ENCODE measurements around the gene WDR18.
"Not testable (repeated sequence)": the region's sequence is repeated elsewhere in the genome, so short reads cannot be mapped to it uniquely, and the experiment has no call there.

The WDR18 gene

DNA sequence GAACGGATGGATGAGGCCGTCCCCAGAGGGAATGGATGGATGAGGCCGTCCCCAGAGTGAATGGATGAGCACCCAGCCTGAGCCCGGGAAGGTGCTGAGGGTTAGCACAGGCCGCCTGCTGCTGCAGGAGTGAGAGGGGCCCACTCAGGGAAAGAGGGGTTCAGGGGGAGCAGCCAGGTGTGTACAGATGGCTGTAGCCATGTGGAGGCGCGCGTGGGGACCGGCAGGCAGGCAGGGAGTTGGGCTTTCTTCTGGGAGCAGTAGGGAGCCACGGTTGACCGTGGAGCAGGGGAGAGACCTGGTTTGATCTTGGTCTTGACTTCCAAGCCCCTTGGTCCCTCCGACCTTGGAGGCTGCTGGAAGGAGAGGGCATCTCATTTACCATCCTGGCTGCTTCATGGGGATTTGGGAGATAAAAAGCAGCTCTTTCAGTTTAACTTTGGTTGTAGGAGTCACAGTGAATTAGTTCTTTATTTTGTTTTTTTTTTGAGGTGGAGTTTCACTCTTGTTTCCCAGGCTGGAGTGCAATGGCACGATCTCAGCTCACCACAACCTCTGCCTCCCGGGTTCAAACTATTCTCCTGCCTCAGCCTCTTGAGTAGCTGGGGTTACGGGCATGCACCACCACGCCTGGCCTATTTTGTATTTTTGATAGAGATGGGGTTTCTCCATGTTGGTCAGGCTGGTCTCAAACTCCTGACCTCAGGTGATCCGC is 33.6 kb upstream of the WDR18 start:
- DNase-seq, result no peak

DNA sequence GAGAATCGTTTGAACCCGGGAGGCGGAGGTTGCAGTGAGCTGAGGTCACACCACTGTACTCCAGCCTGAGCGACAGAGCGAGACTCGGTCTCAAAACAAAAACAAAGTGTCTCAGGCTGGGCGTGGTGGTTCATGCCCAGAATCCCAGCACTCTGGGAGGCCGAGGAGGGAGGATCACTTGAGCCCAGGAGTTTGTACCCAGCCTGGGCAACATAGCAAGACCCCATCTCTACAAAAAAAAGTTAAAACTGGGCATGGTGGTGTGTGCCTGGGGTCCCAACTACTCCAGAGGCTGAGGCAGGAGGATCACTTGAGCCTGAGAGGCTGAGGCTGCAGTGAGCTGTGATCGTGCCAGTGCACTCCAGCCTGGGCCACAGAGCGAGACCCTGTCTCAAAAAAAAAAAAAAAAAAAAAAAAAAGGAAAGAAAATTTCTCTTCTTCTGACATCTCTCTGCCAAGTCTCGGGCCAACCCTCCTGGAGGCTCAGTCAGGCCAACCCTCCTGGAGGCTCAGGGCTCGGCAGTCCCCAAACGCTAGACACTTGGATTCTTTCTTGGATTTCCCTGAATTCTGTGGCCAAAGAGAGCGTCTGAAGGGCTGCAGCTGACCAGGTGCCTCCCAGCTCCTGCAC is 32.0 kb upstream of the WDR18 start:
- no peak for DNase-seq

DNA sequence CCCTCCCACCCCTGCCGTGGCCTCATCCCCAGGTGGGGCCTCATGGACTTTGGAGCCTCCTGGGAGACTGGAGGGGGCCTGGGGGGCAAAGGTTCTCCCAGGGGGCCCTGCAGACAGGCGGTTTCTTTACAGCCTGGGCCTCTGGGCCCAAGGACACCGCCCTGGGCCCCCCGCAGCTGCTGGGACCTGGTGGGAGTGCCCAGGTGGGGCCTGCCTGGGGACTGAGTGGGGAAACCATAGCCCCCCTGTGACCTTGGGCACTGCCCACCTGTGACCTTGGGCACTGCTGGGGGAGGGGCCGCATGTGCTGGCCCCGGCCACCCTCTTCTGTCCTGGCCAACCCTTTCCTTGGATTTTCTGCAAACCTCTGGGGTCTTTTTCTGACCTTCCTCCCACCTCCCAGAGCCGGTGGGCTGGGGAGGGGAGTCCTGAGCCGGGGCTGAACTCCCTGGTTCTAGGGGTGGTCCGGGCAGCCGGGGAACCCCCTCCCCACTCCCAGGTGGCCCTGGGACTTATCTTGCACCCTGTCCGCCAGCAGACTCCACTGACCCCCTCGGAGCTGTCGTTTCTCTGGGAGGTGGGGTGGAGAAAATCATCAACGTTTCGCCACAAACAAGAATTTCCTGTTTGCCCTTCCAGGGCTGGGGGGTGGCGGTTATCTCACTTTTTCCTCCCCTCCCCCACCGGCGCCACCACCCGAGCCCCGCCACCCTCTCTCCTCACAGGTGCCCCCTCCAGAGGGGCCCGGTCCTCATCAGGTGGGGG is 31.3 kb upstream of the WDR18 start:
- no peak for DNase-seq

DNA sequence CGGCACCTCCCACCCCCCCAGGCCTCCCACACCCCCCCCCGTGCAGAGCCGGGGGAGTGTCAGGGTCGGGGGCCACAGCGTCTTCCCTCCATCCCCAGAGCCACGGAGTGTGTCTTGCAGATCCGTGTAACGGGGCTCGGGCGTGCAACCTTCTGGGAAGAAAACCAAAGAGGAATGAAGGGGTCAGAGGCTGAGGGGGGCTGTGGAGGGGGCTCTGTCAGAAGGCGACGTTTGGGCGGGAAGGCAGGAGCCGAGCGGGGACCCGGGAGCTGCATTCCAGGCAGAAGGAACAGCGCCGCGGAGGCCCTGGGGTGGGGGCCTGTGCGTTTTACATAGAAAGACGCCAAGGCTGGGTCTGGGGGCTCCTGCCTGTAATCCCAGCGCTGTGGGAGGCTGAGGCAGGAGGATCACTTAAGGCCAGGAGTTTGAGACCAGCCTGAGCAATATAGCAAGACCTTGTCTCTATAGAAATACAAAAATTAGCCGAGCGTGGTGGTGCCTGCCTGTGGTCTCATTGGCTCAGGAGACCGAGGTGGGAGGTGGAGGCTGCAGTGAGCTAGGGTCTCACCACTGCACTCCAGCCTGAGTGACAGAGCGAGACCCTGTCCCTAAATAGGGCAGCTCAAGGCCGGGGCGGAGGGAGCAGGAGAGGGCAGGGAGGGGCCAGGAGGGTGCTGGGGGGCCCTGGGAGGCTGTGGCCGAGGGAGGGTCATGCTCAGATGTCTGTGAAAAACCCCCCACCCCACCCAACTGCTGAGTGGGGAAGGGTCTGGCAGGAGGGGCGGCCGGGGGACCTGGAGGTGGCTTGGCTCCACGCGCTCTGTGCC is 30.5 kb upstream of the WDR18 start:
- DNase-seq, result no peak

DNA sequence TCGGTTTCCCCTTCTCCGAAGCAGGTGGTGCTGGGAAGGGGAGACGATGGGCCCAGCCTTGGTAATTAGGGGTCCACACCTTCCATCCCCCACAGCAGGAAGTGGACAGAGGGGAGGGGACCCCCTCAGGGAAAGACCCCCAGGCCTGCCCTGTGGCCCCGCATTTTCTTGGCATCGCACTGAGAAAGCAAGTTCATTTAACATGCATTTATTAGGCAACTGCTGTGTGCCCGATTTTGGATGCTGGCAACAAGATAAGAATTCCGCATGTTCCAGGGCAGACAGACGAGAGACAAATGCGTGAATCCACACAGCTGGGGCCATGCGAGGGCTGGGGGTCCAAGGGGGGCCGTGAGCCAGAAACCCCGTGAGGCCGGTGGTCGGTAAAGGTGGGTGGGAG is 29.9 kb upstream of the WDR18 start:
- no peak for DNase-seq

DNA sequence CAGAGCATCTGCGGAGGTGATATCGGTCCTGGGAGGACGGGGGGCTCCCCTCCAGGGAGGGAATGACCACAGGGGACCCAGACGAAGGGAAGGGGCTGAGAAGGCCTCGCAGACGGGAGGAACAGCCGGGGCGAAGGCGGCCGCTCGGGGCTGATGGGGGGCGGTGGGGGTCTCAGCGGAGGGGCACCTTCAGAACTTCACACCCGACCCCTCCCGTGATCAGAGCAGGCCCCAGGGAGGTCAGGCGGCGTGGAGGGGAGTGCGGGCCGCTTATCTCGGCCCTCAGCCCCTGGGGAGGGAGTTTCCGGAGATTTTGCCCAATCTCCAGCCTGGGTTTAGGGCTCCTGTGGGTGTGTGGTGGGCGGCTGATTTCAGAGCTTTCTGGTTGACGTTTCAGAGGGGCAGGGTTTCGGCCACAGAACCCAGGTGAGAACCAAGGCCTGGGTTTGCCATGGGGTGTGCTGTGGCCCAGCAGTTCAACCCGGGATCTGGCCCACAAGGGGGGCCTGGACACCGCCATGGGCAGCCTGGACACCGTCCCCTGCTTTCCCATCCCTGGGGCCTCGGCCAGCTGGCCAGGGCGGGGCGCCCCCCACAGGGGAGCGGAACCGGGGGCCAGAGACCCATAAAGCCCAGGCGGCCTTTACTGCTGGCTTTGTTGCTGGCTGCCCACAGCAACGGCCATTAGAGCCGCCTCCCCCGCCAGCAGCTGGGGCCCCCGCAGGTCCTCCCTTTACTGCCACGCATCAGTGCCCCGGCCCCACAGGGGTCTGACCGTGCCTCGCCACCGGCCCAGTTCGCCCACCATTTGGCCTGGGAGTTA is 29.3 kb upstream of the WDR18 start:
- DNase-seq, result no peak

DNA sequence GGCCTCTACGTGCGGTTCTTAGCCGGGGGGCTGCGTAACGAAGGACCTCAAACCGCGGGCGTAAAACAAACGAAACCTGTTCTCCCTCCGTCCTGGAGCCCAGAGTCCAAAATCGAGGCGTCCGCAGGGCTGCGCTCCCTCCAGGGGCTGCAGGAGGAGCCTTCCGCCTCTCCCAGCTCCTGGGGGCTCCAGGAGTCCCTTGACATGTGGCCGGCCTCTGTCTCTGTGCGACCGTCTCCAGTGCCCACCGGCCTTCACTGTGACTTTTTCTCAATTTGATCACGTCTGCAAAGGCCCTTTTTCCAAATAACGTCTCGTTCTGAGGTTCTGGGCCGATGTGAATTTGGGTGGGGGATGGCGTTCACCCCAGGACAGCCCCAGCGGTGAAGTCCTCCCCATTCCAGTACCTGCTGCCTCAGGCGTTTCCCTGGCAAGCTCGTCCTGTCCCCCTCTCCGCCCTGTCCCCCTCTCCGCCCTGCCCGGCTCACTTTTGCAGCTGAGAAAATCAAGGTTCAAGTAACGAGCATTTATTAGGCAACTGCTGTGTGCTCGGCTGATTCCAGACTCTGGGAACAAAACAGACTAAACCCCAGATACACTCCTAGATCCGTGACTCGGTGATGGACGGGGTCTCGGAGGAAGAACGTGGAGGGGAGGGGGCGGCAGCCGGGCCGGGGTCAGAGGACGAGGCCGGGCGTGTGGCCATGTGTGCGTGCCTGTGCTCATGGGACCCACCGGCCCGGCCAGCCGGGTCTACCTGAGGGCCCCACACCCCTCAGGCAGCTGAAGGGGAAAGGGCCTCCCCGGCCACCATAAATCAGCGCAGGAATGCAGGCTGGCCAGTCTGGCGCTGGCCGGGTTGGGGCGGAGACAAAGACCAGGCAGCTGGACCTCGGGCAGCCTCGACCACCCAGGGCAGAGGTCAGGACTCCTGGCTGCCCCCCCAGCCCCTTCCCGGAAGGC is 28.1 kb upstream of the WDR18 start:
- no peak for DNase-seq

DNA sequence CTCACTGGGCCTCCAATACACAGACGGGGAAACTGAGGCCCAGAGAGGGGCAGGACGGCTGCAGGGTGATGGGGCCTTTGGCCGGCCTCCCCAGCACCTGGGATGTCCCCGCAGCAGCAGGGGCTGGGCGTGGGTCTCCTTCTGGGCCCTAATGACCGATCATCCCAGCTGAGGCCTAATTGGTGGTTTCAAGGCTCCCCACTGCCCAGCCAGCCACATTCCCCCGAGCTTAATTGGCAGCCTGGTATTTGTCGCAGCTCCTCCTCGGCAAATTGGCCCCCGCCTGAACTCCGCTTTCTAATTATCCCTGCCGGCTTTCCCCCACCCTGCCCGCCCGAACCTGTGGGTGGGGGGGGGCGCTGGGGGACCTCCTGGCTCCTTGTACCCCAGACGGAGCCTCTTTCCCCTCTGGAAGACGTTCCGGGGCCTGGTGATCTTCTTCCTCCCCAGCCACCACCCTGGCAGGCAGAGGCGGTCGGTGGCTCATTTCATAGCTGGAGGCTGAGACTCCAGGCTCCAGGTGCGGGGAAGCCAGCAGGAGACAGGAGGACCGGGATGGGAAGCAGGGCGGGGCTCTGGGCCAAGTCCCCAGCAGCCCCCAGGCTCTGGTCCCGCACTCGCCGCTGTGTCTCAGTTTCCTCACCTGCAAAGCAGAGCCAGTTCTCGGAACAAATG is 27.2 kb upstream of the WDR18 start:
- no peak for DNase-seq

DNA sequence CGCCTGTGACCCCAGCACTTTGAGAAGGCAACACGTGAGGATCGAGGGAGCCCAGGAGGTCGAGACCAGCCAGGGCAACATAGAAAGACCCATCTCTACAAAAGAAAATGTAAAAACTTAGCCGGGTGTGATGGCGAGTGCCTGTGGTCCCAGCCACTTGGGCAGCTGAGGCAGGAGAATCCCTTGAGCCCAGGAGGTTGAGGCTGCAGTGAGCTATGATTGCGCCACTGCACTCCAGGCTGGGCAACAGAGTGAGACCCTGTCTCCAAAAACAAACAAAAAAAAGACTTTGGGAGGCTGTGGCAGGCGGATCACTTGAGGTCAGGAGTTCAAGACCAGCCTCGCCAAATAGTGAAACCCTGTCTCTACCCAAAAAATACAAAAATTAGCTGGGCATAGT is 26.6 kb upstream of the WDR18 start:
- not testable (repeated sequence) for DNase-seq

DNA sequence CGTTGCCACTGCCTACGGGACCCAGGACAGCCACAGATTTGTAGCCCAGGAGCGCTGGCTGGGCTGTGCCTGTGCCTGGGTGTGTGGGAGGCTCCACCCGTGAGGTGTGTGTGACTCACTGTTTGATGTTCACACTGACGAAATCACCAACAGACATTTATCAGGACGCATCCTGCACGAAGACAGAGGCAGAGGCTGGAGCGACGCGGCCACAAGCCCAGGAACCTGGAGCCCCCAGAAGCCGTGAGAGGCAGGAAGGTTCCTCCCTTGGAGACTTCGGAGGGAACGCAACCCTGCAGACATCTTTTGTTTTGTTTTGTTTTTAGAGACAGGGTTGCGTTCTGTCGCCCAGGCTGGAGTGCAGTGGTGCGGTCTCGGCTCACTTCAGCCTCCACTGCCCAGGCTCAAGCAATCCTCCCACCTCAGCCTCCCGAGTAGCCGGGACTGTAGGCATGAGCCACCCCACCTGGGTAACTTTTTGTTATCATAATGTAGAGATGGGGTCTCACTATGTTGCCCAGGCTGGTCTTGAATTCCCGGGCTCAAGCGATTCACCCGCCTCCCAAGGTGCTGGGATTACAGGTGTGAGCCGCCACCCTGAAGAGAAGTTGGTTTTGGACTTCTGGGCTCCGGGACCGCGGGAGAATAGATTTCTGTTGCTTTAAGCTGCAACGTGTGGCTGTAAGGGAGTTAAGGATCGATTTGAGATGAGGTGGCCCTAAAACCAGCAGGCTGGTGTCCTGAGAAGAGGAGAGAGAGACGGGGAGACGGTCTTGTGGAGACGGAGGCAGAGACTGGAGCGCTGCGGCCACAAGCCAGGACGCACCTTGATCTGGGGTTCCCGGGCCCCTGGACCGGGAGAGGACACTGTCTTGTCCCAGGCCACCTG is 24.9 kb upstream of the WDR18 start:
- no peak for DNase-seq

DNA sequence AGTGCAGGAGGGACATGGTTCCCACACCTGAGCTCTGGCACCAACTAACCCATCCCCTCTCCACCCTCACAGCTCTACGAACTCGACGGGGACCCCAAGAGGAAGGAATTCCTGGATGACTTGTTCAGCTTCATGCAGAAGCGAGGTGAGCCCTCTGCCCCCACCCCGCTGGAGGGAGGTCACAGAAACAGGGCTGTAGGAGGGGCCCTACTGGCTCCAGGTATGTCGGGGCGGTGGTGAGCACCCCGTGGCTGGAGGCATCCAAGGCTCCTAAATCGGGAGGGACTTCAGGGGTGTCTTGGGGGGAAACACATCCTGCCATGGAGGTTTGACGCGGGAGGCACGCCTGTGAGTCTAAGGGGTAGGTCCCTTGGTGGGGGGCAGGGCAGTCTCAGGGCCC is 24.1 kb upstream of the WDR18 start:
- no peak for DNase-seq

DNA sequence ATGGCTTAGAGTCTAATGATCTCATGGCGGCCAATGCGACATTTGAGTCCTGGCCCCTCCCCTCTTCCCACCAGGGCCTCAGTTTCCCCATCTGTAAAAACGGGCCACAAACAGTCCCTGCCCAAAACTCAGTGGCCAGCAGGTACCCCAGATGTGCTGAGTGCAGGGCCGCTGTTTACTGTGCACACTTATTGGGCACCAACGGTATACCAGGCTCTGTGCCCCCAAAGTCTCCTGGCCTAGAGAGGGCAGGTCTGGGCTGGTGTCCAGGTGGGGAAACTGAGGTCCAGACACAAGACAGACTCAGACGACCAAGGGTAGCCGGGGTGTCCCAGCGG is 23.6 kb upstream of the WDR18 start:
- no peak for DNase-seq

DNA sequence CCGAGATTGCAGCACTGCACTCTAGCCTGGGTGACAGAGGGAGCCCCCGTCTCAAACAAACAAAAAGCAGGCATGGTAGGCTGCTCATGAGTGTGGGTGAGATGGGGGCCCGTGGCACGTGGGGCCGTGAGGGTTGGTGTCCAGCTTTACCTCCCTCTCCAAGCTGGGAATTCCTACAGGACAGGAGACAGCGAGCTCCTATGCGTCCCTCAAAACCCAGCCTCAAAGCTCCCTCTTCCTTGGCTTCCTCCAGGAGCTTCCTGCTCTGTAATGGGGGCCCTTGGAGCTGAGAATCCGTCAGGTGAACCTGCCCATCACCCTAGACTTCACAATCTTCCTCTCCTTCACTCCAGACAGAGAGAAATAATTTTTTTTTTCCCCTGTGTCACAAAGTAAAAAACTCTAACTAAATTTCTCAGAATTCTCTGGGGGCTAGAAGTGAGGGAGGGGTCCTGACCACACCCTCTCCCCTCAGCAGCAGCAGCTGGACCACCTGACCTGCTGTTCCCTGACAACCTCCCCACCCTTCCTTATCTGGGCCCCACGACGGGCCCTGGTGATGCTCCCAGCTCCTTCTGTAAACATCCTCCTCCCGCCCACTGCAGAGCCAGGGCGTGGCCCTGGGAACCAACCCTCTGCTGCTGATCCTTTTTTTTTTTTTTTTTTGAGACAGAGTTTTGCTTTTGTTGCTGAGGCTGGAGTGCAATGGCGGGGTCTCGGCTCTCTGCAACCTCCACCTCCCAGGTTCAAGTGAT is 22.1 kb upstream of the WDR18 start:
- no peak for DNase-seq

DNA sequence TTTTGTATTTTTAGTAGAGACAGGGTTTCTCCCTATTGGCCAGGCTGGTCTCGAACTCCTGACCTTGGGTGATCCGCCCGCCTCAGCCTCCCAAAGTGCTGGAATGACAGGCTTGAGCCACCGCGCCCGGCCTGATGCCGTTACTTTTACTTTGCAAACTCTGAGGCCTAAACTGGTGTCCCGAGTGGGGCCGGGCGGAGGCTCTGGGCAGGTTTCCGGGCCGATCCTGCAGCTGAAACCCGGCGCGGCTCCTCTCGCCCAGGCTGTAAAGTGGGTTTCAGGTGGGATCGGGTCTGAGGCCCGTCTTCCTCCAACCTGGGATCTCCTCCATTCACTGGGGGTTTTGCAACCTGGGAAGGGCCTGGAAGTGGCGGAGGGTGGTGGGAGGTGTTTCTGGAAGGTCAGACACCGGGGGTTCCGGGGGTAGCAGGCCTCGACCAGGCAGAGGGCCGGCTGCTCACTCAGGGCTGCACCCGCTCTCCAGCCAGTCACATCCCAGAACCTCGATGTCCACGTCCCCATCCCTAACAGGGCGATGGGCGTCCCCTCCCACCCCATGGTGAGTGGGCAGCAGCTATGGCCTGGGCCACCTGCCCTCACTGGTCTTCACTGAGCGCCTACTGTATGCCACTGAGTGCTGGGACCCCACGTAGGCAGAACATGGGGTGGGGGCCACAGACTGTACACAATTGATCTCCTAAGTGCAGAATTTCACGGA is 21.3 kb upstream of the WDR18 start:
- no peak for DNase-seq

DNA sequence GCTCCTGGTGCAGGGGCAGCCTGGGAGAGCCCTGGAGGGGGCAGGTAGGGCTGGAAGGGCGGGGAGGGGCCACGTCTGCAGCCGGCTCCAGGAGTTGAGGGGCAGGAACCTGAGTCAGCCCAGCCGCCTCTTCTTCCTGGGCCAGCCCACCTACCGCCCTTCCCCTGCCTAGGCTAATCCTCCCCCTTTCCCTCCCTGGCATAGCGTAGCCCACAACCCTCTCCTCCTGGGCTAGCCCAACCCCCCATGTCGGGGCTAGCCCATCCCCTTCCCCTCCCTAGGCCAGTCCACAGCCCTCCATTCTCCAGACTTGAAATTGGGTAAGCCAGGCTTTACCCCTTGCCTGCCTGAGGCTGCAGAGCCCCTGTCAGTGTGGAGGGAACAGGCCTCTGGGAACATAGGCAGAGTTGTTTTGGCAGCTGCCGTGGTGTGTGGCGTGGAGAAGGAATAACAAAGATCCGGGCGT is 20.6 kb upstream of the WDR18 start:
- no peak for DNase-seq

DNA sequence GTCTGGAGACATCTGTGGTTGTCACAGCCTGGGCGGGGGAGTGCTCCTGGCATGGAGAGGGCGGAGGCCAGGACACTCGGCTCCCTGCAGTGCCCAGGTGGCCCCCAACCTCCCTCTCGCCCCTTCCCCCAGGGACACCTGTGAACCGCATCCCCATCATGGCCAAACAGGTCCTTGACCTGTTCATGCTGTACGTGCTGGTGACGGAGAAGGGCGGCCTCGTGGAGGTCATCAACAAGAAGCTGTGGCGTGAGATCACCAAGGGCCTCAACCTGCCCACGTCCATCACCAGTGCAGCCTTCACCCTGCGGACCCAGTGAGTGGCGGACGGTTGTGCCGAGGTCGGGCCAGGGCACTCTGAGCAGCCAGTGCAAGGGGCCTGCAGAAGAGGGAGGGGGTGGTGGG is 20.0 kb upstream of the WDR18 start:
- DNase-seq, result no peak

DNA sequence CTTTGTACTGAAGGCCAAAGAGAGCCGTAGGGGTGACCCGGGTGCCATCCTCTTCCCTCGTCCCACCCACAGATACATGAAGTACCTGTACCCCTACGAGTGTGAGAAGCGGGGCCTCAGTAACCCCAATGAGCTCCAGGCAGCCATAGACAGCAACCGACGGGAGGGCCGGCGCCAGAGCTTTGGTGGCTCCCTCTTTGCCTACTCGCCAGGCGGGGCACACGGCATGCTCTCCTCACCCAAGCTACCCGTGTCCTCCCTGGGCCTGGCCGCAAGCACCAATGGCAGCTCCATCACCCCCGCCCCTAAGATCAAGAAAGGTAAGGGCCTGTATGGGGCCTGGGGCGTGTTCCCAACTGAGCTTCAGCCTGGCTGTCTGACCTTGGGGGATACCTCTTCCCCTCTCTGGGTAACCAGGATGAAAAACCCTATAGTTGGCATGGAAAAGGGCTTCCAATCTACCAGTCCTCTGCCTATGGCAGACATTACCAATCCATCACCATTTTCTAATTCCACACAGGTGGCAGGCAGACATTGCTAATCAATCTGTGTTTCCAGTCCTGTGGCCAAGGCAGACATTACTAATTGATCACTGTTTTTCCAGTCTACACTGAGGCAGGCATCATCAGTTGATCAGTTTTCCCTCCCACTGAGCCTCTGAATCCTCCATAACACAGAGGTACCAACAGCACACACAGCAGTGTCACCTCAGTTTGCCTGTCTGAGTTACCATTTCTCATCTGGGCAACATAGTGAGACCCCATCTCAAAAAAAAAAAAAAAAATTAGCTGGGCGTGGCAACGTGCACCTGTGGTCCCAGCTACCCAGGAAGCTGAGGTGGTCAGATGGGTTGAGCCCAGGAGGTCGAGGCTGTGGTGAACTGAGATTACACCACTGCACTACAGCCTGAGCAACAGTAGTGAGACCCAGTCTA is 19.1 kb upstream of the WDR18 start:
- DNase-seq, result no peak
